ENCODE measurements around the gene PMPCB. TPM values are rescaled to one million over a fixed set of nuclear protein-coding genes. Genes with fewer than 3 reads are reported as not detected.
"Not testable (repeated sequence)": the region's sequence is repeated elsewhere in the genome, so short reads cannot be mapped to it uniquely, and the experiment has no call there.

Gene PMPCB
- total RNA-seq, 1 experiment from 2014 or later, result 74.4 TPM

DNA sequence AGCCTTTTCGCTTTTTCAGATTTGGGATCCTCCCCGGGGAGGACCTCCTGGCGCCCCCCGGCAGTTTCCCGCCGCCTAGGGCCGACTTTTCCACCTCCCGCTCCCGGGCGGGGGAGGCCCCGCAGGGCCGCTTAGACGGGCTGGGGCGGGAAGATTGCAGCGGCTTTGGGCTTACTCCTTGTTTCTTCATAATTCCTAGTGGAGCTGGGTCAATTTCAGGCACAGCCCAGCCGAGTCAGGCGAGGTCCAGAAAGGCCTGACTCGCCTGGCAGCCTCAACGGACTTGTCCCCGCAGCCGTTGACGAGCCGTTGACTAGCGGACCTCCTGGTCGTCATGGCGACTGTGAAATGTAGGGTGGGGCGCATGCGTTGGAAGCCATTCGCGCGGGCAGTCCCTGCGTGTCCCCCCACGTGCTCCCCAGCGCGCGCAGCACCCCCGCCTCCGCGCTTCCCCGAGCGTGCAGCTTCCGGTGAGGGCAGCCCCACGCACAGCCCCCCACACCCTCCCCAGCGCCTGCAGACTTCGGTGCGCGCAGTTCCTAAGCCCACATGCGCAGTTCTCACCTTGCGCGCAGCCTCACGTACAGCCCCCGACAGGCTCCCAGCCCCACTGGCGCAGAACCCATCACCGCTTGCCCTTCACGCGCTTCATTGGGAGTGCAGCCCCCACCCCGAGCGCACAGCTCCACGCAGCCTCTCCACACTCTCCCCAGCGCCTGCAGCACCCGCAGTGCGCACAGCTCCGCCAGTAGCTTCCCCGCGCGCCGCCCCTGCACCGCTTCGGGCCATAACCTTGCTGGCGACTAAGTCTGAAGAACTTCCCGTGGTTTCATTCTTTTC is 17.1 kb upstream of the PMPCB start:
- H3K36me3 Mint-ChIP-seq, H3K9me3 Mint-ChIP-seq, POLR2A ChIA-PET, H3K27ac Mint-ChIP-seq, CTCF ChIA-PET: not testable (repeated sequence)
- Mint-ChIP-seq H3K27me3 (ENCODE audit: low read depth) (peaks cover 59% of the 10 kb centered on the region), H3K4me1 (peaks cover 11% of the 10 kb centered on the region), H3K4me3 (peak overlapping the region; percentile 86)
- DNase-seq (ENCODE audit: low spot score), result peak; percentile 61
- peak; percentile 83 for ATAC-seq
- TF ChIP-seq, protein P1, sequence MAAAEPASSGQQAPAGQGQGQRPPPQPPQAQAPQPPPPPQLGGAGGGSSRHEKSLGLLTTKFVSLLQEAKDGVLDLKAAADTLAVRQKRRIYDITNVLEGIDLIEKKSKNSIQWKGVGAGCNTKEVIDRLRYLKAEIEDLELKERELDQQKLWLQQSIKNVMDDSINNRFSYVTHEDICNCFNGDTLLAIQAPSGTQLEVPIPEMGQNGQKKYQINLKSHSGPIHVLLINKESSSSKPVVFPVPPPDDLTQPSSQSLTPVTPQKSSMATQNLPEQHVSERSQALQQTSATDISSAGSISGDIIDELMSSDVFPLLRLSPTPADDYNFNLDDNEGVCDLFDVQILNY (CRISPR knock-in tag; IDR thresholded peaks at IDR 0.05), result peak; percentile 79
- 0 out of 2 replicates have a peak, but pooled peaks have one; percentile 19 for TF ChIP-seq NFYB (CRISPR knock-in tag; conservative IDR thresholded peaks at IDR 0.05; ENCODE audit: low read depth)
- TF ChIP-seq, protein P2, sequence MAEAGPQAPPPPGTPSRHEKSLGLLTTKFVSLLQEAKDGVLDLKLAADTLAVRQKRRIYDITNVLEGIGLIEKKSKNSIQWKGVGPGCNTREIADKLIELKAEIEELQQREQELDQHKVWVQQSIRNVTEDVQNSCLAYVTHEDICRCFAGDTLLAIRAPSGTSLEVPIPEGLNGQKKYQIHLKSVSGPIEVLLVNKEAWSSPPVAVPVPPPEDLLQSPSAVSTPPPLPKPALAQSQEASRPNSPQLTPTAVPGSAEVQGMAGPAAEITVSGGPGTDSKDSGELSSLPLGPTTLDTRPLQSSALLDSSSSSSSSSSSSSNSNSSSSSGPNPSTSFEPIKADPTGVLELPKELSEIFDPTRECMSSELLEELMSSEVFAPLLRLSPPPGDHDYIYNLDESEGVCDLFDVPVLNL (CRISPR knock-in tag; IDR thresholded peaks at IDR 0.05; ENCODE audit: borderline replicate concordance, low read depth), result 0 out of 2 replicates have a peak, but pooled peaks have one; percentile 71
- TF ChIP-seq TCF7 (CRISPR knock-in tag; IDR thresholded peaks at IDR 0.05; ENCODE audit: low read depth), result 0 out of 2 replicates have a peak, but pooled peaks have one; percentile 61
- TF ChIP-seq SP1 (CRISPR knock-in tag; conservative IDR thresholded peaks at IDR 0.05), result peak; percentile 61
- TF ChIP-seq, protein P3, sequence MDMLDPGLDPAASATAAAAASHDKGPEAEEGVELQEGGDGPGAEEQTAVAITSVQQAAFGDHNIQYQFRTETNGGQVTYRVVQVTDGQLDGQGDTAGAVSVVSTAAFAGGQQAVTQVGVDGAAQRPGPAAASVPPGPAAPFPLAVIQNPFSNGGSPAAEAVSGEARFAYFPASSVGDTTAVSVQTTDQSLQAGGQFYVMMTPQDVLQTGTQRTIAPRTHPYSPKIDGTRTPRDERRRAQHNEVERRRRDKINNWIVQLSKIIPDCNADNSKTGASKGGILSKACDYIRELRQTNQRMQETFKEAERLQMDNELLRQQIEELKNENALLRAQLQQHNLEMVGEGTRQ (CRISPR knock-in tag; IDR thresholded peaks at IDR 0.05), result peak; percentile 58; the same call in 1 of the 2 replicates
- TF ChIP-seq CREB1 (CRISPR knock-in tag; IDR thresholded peaks at IDR 0.05), result peak; percentile 58; the same call in 1 of the 2 replicates
- 0 out of 2 replicates have a peak, but pooled peaks have one; percentile 61 for TF ChIP-seq ESRRA (CRISPR knock-in tag; IDR thresholded peaks at IDR 0.05; ENCODE audit: borderline replicate concordance)
- TF ChIP-seq TP53 (CRISPR knock-in tag; IDR thresholded peaks at IDR 0.05), result peak; percentile 72; the same call in 1 of the 2 replicates
- peak; percentile 84 for TF ChIP-seq MYBL2 (CRISPR knock-in tag; IDR thresholded peaks at IDR 0.05)
- TF ChIP-seq IRF1 (CRISPR knock-in tag; IDR thresholded peaks at IDR 0.05), result 0 out of 2 replicates have a peak, but pooled peaks have one; percentile 63
- 0 out of 2 replicates have a peak, but pooled peaks have one; percentile 33 for TF ChIP-seq NR2C2 (CRISPR knock-in tag; IDR thresholded peaks at IDR 0.05)
- TF ChIP-seq, protein P4, sequence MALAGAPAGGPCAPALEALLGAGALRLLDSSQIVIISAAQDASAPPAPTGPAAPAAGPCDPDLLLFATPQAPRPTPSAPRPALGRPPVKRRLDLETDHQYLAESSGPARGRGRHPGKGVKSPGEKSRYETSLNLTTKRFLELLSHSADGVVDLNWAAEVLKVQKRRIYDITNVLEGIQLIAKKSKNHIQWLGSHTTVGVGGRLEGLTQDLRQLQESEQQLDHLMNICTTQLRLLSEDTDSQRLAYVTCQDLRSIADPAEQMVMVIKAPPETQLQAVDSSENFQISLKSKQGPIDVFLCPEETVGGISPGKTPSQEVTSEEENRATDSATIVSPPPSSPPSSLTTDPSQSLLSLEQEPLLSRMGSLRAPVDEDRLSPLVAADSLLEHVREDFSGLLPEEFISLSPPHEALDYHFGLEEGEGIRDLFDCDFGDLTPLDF (CRISPR knock-in tag; IDR thresholded peaks at IDR 0.05), result peak; percentile 88; the same call in 1 of the 2 replicates
- peak; percentile 91; the same call in 1 of the 2 replicates for TF ChIP-seq ZBTB43 (CRISPR knock-in tag; IDR thresholded peaks at IDR 0.05)
- TF ChIP-seq NFE2L1 (CRISPR knock-in tag; IDR thresholded peaks at IDR 0.05), result peak; percentile 90; the same call in 1 of the 2 replicates
- TF ChIP-seq ZNF281 (CRISPR knock-in tag; IDR thresholded peaks at IDR 0.05), result 0 out of 2 replicates have a peak, but pooled peaks have one; percentile 35
- peak; percentile 64; the same call in 1 of the 2 replicates for TF ChIP-seq ETV6 (CRISPR knock-in tag; IDR thresholded peaks at IDR 0.05)
- TF ChIP-seq FOXP1 (CRISPR knock-in tag; IDR thresholded peaks at IDR 0.05; ENCODE audit: borderline replicate concordance), result peak; percentile 95
- 0 out of 2 replicates have a peak, but pooled peaks have one; percentile 30 for TF ChIP-seq USF1 (CRISPR knock-in tag; IDR thresholded peaks at IDR 0.05)
- peak; percentile 88 for TF ChIP-seq MAX (CRISPR knock-in tag; IDR thresholded peaks at IDR 0.05)
- 0 out of 2 replicates have a peak, but pooled peaks have one; percentile 70 for TF ChIP-seq RELA (CRISPR knock-in tag; IDR thresholded peaks at IDR 0.05; ENCODE audit: borderline replicate concordance)
- 0 out of 2 replicates have a peak, but pooled peaks have one; percentile 70 for TF ChIP-seq FOXK1 (CRISPR knock-in tag; IDR thresholded peaks at IDR 0.05)
- TF ChIP-seq FOXP4 (CRISPR knock-in tag; IDR thresholded peaks at IDR 0.05), result peak; percentile 65; the same call in 1 of the 2 replicates
